ENCODE measurements around the gene TBXAS1.
"Not testable (repeated sequence)": the region's sequence is repeated elsewhere in the genome, so short reads cannot be mapped to it uniquely, and the experiment has no call there.

The TBXAS1 gene

GRCh38 chr7:139825666-139826290 lies 3.3 kb upstream of the TBXAS1 start:
- DNase-seq (ENCODE audit: insufficient read length, low spot score) (no peak), FAIRE-seq (no peak)

- FAIRE-seq (no peak), DNase-seq (ENCODE audit: insufficient read length, low spot score) (no peak)
These were observed 2.0 kb upstream of the TBXAS1 start for GRCh38 chr7:139827042-139827441.

GRCh38 chr7:139828446-139828845 lies 618 bp upstream of the TBXAS1 start:
- FAIRE-seq: no peak
- no peak for DNase-seq (ENCODE audit: insufficient read length, low spot score)

GRCh38 chr7:139829775-139830117 lies 682 bp downstream of the TBXAS1 start:
- peak; percentile 86 for FAIRE-seq
- no peak for DNase-seq (ENCODE audit: insufficient read length, low spot score)

GRCh38 chr7:139830292-139830691 lies 1.2 kb downstream of the TBXAS1 start:
- DNase-seq (ENCODE audit: insufficient read length, low spot score): no peak
- no peak for FAIRE-seq

GRCh38 chr7:139830782-139831501 lies 1.9 kb downstream of the TBXAS1 start:
- DNase-seq (ENCODE audit: insufficient read length, low spot score) (no peak), FAIRE-seq (peak; percentile 69)

- not testable (repeated sequence) for FAIRE-seq; DNase-seq (ENCODE audit: insufficient read length, low spot score)
These were observed 6.8 kb downstream of the TBXAS1 start for GRCh38 chr7:139835848-139836247.

GRCh38 chr7:139837291-139837690 lies 8.2 kb downstream of the TBXAS1 start:
- not testable (repeated sequence) for FAIRE-seq; DNase-seq (ENCODE audit: insufficient read length, low spot score)

- DNase-seq (ENCODE audit: insufficient read length, low spot score) (no peak), FAIRE-seq (no peak)
These were observed 9.2 kb downstream of the TBXAS1 start for GRCh38 chr7:139838276-139838675.

- DNase-seq (ENCODE audit: insufficient read length, low spot score) (no peak), FAIRE-seq (no peak)
These were observed 9.8 kb downstream of the TBXAS1 start for GRCh38 chr7:139838876-139839275.

GRCh38 chr7:139840776-139841175 lies 11.7 kb downstream of the TBXAS1 start:
- DNase-seq (ENCODE audit: insufficient read length, low spot score) (no peak), FAIRE-seq (no peak)

GRCh38 chr7:139842401-139843210 lies 13.5 kb downstream of the TBXAS1 start:
- DNase-seq (ENCODE audit: insufficient read length, low spot score): no peak
- peak; percentile 87 for FAIRE-seq

GRCh38 chr7:139843211-139843537 lies 14.1 kb downstream of the TBXAS1 start:
- DNase-seq (ENCODE audit: insufficient read length, low spot score); FAIRE-seq: not testable (repeated sequence)

GRCh38 chr7:139844779-139845442 lies 15.8 kb downstream of the TBXAS1 start:
- FAIRE-seq: no peak
- no peak for DNase-seq (ENCODE audit: insufficient read length, low spot score)

- no peak for FAIRE-seq
- DNase-seq (ENCODE audit: insufficient read length, low spot score): no peak
These were observed 16.4 kb downstream of the TBXAS1 start for GRCh38 chr7:139845443-139845805.

GRCh38 chr7:139846297-139846696 lies 17.2 kb downstream of the TBXAS1 start:
- DNase-seq (ENCODE audit: insufficient read length, low spot score) (no peak), FAIRE-seq (no peak)

- FAIRE-seq (no peak), DNase-seq (ENCODE audit: insufficient read length, low spot score) (no peak)
These were observed 19.2 kb downstream of the TBXAS1 start for GRCh38 chr7:139848274-139848673.

GRCh38 chr7:139850906-139851305 lies 21.8 kb downstream of the TBXAS1 start:
- no peak for FAIRE-seq
- no peak for DNase-seq (ENCODE audit: insufficient read length, low spot score)

- no peak for FAIRE-seq
- no peak for DNase-seq (ENCODE audit: insufficient read length, low spot score)
These were observed 22.9 kb downstream of the TBXAS1 start for GRCh38 chr7:139851770-139852481.

GRCh38 chr7:139852482-139852845 lies 23.4 kb downstream of the TBXAS1 start:
- no peak for DNase-seq (ENCODE audit: insufficient read length, low spot score)
- FAIRE-seq: no peak

All from GM19239 (cell line).